GM23248 (cell line): Measurements from ENCODE around the gene HLA-DRA.

Experiments used
- EZH2 ChIP-seq: fragments of 200-600 bp; sonication (generic); IDR thresholded peaks from 2 replicates; pipeline ENCODE4 v1.6.1; 2018; ENCODE audit warnings: antibody characterized with exemption, mild to moderate bottlenecking; ENCODE audit not compliant: insufficient read depth, poor library complexity, severe bottlenecking
- EZH2phosphoT487 ChIP-seq: fragments of 200-600 bp; sonication (generic); IDR thresholded peaks from 2 replicates; pipeline ENCODE4 v1.6.1; 2018; ENCODE audit warnings: antibody characterized with exemption, moderate library complexity, mild to moderate bottlenecking, low read depth; ENCODE audit not compliant: insufficient read depth

GRCh38 chr6:32436186-32436585, 3.5 kb upstream of the HLA-DRA start:
- TF ChIP-seq EZH2 (no peak), EZH2phosphoT487 (no peak)
